GM12878 (cell line): ENCODE results near the gene ARHGEF7. TPM values are rescaled to one million over a fixed set of nuclear protein-coding genes. Genes with fewer than 3 reads are reported as not detected.

ENCODE experiments used
- ATAC-seq: fragments of 200-7000 bp; cut with Tn5 transposase; 3 replicates; pipeline ENCODE4 v1.9.1; 2020; ENCODE audit warnings: mild to moderate bottlenecking, moderate library complexity
- BruUV-seq: library from RNA; stranded (reverse); fragments of 400-500 nt; replicated peaks from 2 replicates; lab custom pipeline; 2021; lab: Mats Ljungman, UMichigan
- CTCF ChIA-PET: fragments of 300-600 bp; sonication (Branson Sonifier 250); formaldehyde crosslinking; extraction: SDS; loops from one replicate; lab custom pipeline; 2021; ENCODE audit warnings: inconsistent platforms; lab: Yijun Ruan, JAX
- POLR2A ChIA-PET: fragments of 350-600 bp; formaldehyde crosslinking; extraction: SDS; loops from one replicate; lab custom pipeline; 2021; ENCODE audit warnings: inconsistent platforms; lab: Charles Lee
- RAD21 ChIA-PET: fragments of 300-600 bp; sonication (Branson Sonifier 250); formaldehyde crosslinking; loops from one replicate; lab custom pipeline; 2023; ENCODE audit warnings: antibody characterized with exemption; ENCODE audit not compliant: unreplicated experiment; lab: Charles Lee
- SMC1A ChIA-PET: fragments of 300-600 bp; sonication (Branson Sonifier 250); formaldehyde crosslinking; loops from one replicate; lab custom pipeline; 2023; ENCODE audit not compliant: unreplicated experiment, uncharacterized antibody; lab: Charles Lee
- DNase-seq: peaks from one replicate; pipeline ENCODE4 v3.0.0-alpha.2; 2011; ENCODE audit warnings: low read depth, low spot score
- FAIRE-seq: peaks from 3 replicates; lab custom pipeline; 2011; peaks lifted over from hg19 to GRCh38; lab: Jason Lieb, UNC
- H2AFZ ChIP-seq: 2 replicates; pipeline ENCODE4 v1.6.0; 2011; ENCODE audit warnings: low read depth, low read length, control low read depth; ENCODE audit not compliant: control insufficient read depth
- H3K27ac ChIP-seq: 2 replicates; pipeline ENCODE4 v1.5.1; 2011; ENCODE audit warnings: control low read depth; ENCODE audit not compliant: control insufficient read depth, insufficient read depth
- H3K27me3 ChIP-seq, 2 experiments: replicated peaks in 1 of 2; 2 replicates each; pipeline versions ENCODE4 v1.6.0 to v1.6.1; 2011; ENCODE audit warnings: low read length in 1 of 2; ENCODE audit not compliant: control insufficient read depth in 2 of 2, insufficient read depth in 2 of 2
- H3K36me3 ChIP-seq, 2 experiments: 2 replicates each; pipeline ENCODE4 v1.5.1; 2011; ENCODE audit warnings: low read length in 1 of 2; ENCODE audit not compliant: control insufficient read depth in 2 of 2, insufficient read depth in 2 of 2
- H3K4me1 ChIP-seq: 2 replicates; pipeline ENCODE4 v1.6.1; 2011; ENCODE audit warnings: mild to moderate bottlenecking, low read length, moderate library complexity, mixed read lengths; ENCODE audit not compliant: control insufficient read depth, insufficient read depth
- H3K4me2 ChIP-seq: 2 replicates; pipeline ENCODE4 v1.6.0; 2011; ENCODE audit warnings: control low read depth; ENCODE audit not compliant: control insufficient read depth, insufficient read depth
- H3K4me3 ChIP-seq: fragments of 200-600 bp; sonication (generic); 2 replicates; pipeline ENCODE4 v1.5.1; 2016
- H3K79me2 ChIP-seq: 2 replicates; pipeline ENCODE4 v1.6.0; 2011; ENCODE audit warnings: low read length; ENCODE audit not compliant: control insufficient read depth, insufficient read depth
- H3K9ac ChIP-seq: 2 replicates; pipeline ENCODE4 v1.8.0; 2011; ENCODE audit warnings: low read length, control low read depth, mixed read lengths; ENCODE audit not compliant: control insufficient read depth, insufficient read depth
- H3K9me3 ChIP-seq: replicated peaks from 3 replicates; pipeline ENCODE4 v1.5.1; 2011; ENCODE audit warnings: mild to moderate bottlenecking, low read length; ENCODE audit not compliant: control insufficient read depth, insufficient read depth
- H4K20me1 ChIP-seq: 2 replicates; pipeline ENCODE4 v1.6.0; 2011; ENCODE audit not compliant: control insufficient read depth, insufficient read depth
- CBX3 ChIP-seq: fragments of 200-600 bp; sonication (generic); IDR thresholded peaks from 2 replicates; pipeline ENCODE4 v1.6.1; 2016; ENCODE audit warnings: low read depth, borderline replicate concordance
- HDGF ChIP-seq: fragments of 450-650 bp; IDR thresholded peaks from 2 replicates; pipeline ENCODE4 v1.6.1; 2016; ENCODE audit warnings: antibody characterized with exemption
- HSF1 ChIP-seq: fragments of 150-350 bp; IDR thresholded peaks from 2 replicates; pipeline ENCODE4 v1.6.1; 2014; ENCODE audit warnings: mild to moderate bottlenecking, low read depth, low read length
- IRF4 ChIP-seq: IDR thresholded peaks from 2 replicates; pipeline ENCODE4 v1.6.1; 2011; ENCODE audit warnings: low read depth, low read length
- USF2 ChIP-seq: IDR thresholded peaks from 2 replicates; pipeline ENCODE4 v1.6.1; 2011; ENCODE audit warnings: low read depth, low read length, improper control_type of control experiment, borderline replicate concordance
- WRNIP1 ChIP-seq: IDR thresholded peaks from 2 replicates; pipeline ENCODE4 v1.6.1; 2011; ENCODE audit warnings: low read depth, low read length, improper control_type of control experiment, borderline replicate concordance
- WGBS: methylation state at CpG from one replicate; pipeline ENCODE4 v1.1.6; 2016; ENCODE audit warnings: low lambda C conversion rate; ENCODE audit not compliant: insufficient replicate concordance, insufficient coverage; ENCODE audit errors: missing lambda C conversion rate; 5-methylcytosine and 5-hydroxymethylcytosine counted together
- in situ Hi-C: fragments of 300-500 bp; cut with MboI; formaldehyde crosslinking; loops from 9 replicates; pipeline ENCODE4 v1.14.3; 2018; ENCODE audit warnings: mixed read lengths
- intact Hi-C: fragments of 100-400 bp; cut with micrococcal nuclease; formaldehyde crosslinking; loops from one replicate; pipeline ENCODE4 v1.14.2; 2022; ENCODE audit not compliant: unreplicated experiment
- polyA plus RNA-seq, 11 experiments: library from polyadenylated mRNA; depleted of rRNA in 4 of 11; unstranded in 6 of 11; stranded (reverse) in 5 of 11; fragments of >200 nt; fragmentation: Nextera tagmentation in 4 of 11; fragmentation: Illumina TruSeq in 1 of 11; extraction: Ambion mirVana in 4 of 11; extraction: Trizol in 1 of 11; gene quantifications; 1 replicate in 1 of 11; 2 replicates in 10 of 11; pipeline versions ENCODE4 v1.2.1 to v1.2.3, GENCODE V29; 2011 to 2016; ENCODE audit warnings: inconsistent platforms in 2 of 11, missing spikeins in 2 of 11, low read depth in 1 of 11
- total RNA-seq, 4 experiments: library from RNA; depleted of rRNA in 3 of 4; stranded (reverse); fragments of >200 nt in 3 of 4; fragmentation: Illumina TruSeq in 1 of 4; extraction: Trizol in 1 of 4; gene quantifications; 2 replicates each; pipeline versions ENCODE4 v1.2.1 to v1.2.3, GENCODE V29; 2013 to 2021

The ARHGEF7 gene
- total and polyA plus RNA-seq, 10 of the 15 experiments (the other 5 are each of a cell fraction or from before 2014, with no cell fraction given) = 4.7 to 65.5 (median 36.6) TPM

- TF ChIP-seq WRNIP1 (no peak), HDGF (no peak), USF2 (no peak), CBX3 (no peak), HSF1 (no peak), IRF4 (no peak)
Observed at GRCh38 chr13:111123221-111123620, 8.1 kb downstream of the ARHGEF7 start.

More at GRCh38 chr13:111123221-111123620, 8.1 kb downstream of the ARHGEF7 start:
- H3K4me1 ChIP-seq = no peaks in the 10 kb centered on the region
- intact Hi-C loops (no loop called here), in situ Hi-C loops (no loop called here)
- H3K27ac ChIP-seq = no peak overlapping the region
- no peak overlapping the region for H3K9ac ChIP-seq
- BruUV-seq = no TSS peak
- no peak overlapping the region for H3K4me3 ChIP-seq
- 48% methylated on average over 4 of the region's 4 CpGs for WGBS
- DNase-seq (no peak), FAIRE-seq (no peak), ATAC-seq (no peak)
- peaks cover 0 to 4% of the 10 kb centered on the region in 2 experiments; a peak in 1 of 4 replicates for H3K27me3 ChIP-seq
- CTCF ChIA-PET = no interaction called here
- POLR2A ChIA-PET = no interaction called here
- no peaks in the 10 kb centered on the region for H3K79me2 ChIP-seq
- RAD21 ChIA-PET = no interaction called here
- no peaks in the 10 kb centered on the region for H3K9me3 ChIP-seq
- no peak overlapping the region for H3K4me2 ChIP-seq
- no peak overlapping the region for H2AFZ ChIP-seq
- no peaks in the 10 kb centered on the region for H3K36me3 ChIP-seq
- H4K20me1 ChIP-seq = no peaks in the 10 kb centered on the region
- SMC1A ChIA-PET = no interaction called here
